Epithelial cell of proximal tubule (primary cell): ENCODE data around the gene TBXA2R. TPM values are rescaled to one million over a fixed set of nuclear protein-coding genes. Genes with fewer than 3 reads are reported as not detected.
A peak's percentile ranks its signal among the peaks of the same experiment; 100 is the strongest.

Experiments used
- DNase-seq: peaks from one replicate; pipeline ENCODE4 v3.0.0-alpha.2; 2011; ENCODE audit warnings: low read depth
- H3K4me3 ChIP-seq: 2 replicates; pipeline ENCODE4 v1.5.1; 2011; ENCODE audit warnings: low read depth, mild to moderate bottlenecking, low read length
- CTCF ChIP-seq: conservative IDR thresholded peaks from 2 replicates; pipeline ENCODE4 v1.5.1; 2012; ENCODE audit warnings: low read depth, mild to moderate bottlenecking, low read length
- total RNA-seq: library from RNA; depleted of rRNA; stranded (reverse); fragments of >200 nt; gene quantifications from 2 replicates; pipeline ENCODE4 v1.2.3, GENCODE V29; 2015

The TBXA2R gene
- total RNA-seq, 1 donor from 2014 or later: 0.17 TPM

GRCh38 chr19:3618811-3619630 is 12.3 kb upstream of the TBXA2R start:
- TF ChIP-seq CTCF: no peak
- DNase-seq: no peak
- no peak overlapping the region for H3K4me3 ChIP-seq

GRCh38 chr19:3618144-3618810 is 11.6 kb upstream of the TBXA2R start:
- peak; percentile 83 for TF ChIP-seq CTCF
- no peak for DNase-seq
- H3K4me3 ChIP-seq: no peak overlapping the region

GRCh38 chr19:3617463-3617862 is 10.8 kb upstream of the TBXA2R start:
- H3K4me3 ChIP-seq: no peak overlapping the region
- DNase-seq: no peak
- TF ChIP-seq CTCF: no peak

GRCh38 chr19:3615524-3616135 is 9.0 kb upstream of the TBXA2R start:
- TF ChIP-seq CTCF: no peak
- H3K4me3 ChIP-seq: no peak overlapping the region
- no peak for DNase-seq

GRCh38 chr19:3614858-3615505 is 8.3 kb upstream of the TBXA2R start:
- no peak for TF ChIP-seq CTCF
- DNase-seq: no peak
- no peak overlapping the region for H3K4me3 ChIP-seq

GRCh38 chr19:3613818-3614661 is 7.4 kb upstream of the TBXA2R start:
- H3K4me3 ChIP-seq: no peak overlapping the region
- TF ChIP-seq CTCF: no peak
- DNase-seq: no peak
